Osteocyte (in vitro differentiated cells): ENCODE data around the gene TUBD1. TPM values are rescaled to one million over a fixed set of nuclear protein-coding genes. Genes with fewer than 3 reads are reported as not detected.

Experiments used
- DNase-seq: peaks from one replicate; pipeline ENCODE4 v3.0.0; 2021; ENCODE audit warnings: mixed read lengths; ENCODE audit not compliant: unreplicated experiment; ENCODE audit errors: extremely low spot score
- H3K27ac Mint-ChIP-seq: one replicate; pipeline ENCODE4 v1.8.0; 2021; ENCODE audit warnings: mild to moderate bottlenecking, mixed read lengths; ENCODE audit not compliant: unreplicated experiment
- H3K27me3 Mint-ChIP-seq: one replicate; pipeline ENCODE4 v1.8.0; 2021; ENCODE audit warnings: mixed read lengths; ENCODE audit not compliant: unreplicated experiment
- H3K36me3 Mint-ChIP-seq: one replicate; pipeline ENCODE4 v1.8.0; 2021; ENCODE audit warnings: mixed read lengths; ENCODE audit not compliant: unreplicated experiment
- H3K4me1 Mint-ChIP-seq: one replicate; pipeline ENCODE4 v1.8.0; 2021; ENCODE audit warnings: mixed read lengths; ENCODE audit not compliant: unreplicated experiment
- H3K4me3 Mint-ChIP-seq: one replicate; pipeline ENCODE4 v1.8.0; 2021; ENCODE audit warnings: mild to moderate bottlenecking, moderate library complexity, mixed read lengths; ENCODE audit not compliant: unreplicated experiment
- H3K9me3 Mint-ChIP-seq: one replicate; pipeline ENCODE4 v1.8.0; 2021; ENCODE audit warnings: mixed read lengths; ENCODE audit not compliant: unreplicated experiment
- CTCF ChIP-seq: fragments of 200-600 bp; sonication (generic); IDR thresholded peaks from 2 replicates; pipeline ENCODE4 v1.5.0; 2021; ENCODE audit warnings: antibody characterized with exemption, mild to moderate bottlenecking, moderate library complexity
- total RNA-seq: library from RNA; stranded (reverse); gene quantifications from 2 replicates; pipeline ENCODE4 v1.2.1, GENCODE V29; 2021

The TUBD1 gene
- total RNA-seq, 1 donor from 2014 or later = 6.9 TPM

GRCh38 chr17:59916446-59916845 lies 23.7 kb upstream of the TUBD1 start:
- peaks cover 32% of the 10 kb centered on the region for H3K36me3 Mint-ChIP-seq
- no peak overlapping the region for H3K4me3 Mint-ChIP-seq
- H3K9me3 Mint-ChIP-seq = no peaks in the 10 kb centered on the region
- DNase-seq = no peak
- no peak for TF ChIP-seq CTCF
- no peaks in the 10 kb centered on the region for H3K4me1 Mint-ChIP-seq
- H3K27ac Mint-ChIP-seq = no peak overlapping the region
- H3K27me3 Mint-ChIP-seq = no peaks in the 10 kb centered on the region

GRCh38 chr17:59914274-59914854 lies 21.6 kb upstream of the TUBD1 start:
- H3K27ac Mint-ChIP-seq = no peak overlapping the region
- no peak overlapping the region for H3K4me3 Mint-ChIP-seq
- H3K4me1 Mint-ChIP-seq = no peaks in the 10 kb centered on the region
- peak; percentile 74 for TF ChIP-seq CTCF
- DNase-seq = no peak
- H3K9me3 Mint-ChIP-seq = no peaks in the 10 kb centered on the region
- H3K27me3 Mint-ChIP-seq = no peaks in the 10 kb centered on the region
- H3K36me3 Mint-ChIP-seq = peaks cover 26% of the 10 kb centered on the region

- peaks cover 5% of the 10 kb centered on the region for H3K4me1 Mint-ChIP-seq
These were observed 14.7 kb upstream of the TUBD1 start for GRCh38 chr17:59907467-59907866.

GRCh38 chr17:59903455-59903854 lies 10.7 kb upstream of the TUBD1 start:
- H3K27ac Mint-ChIP-seq = no peak overlapping the region
- DNase-seq = no peak
- H3K4me1 Mint-ChIP-seq = peaks cover 7% of the 10 kb centered on the region
- no peaks in the 10 kb centered on the region for H3K27me3 Mint-ChIP-seq
- H3K36me3 Mint-ChIP-seq = no peaks in the 10 kb centered on the region
- TF ChIP-seq CTCF = no peak
- no peaks in the 10 kb centered on the region for H3K9me3 Mint-ChIP-seq
- no peak overlapping the region for H3K4me3 Mint-ChIP-seq

More at GRCh38 chr17:59907467-59907866, 14.7 kb upstream of the TUBD1 start:
- H3K36me3 Mint-ChIP-seq = peaks cover under 1% of the 10 kb centered on the region
- DNase-seq = no peak
- no peaks in the 10 kb centered on the region for H3K9me3 Mint-ChIP-seq
- H3K4me3 Mint-ChIP-seq = no peak overlapping the region
- no peak for TF ChIP-seq CTCF
- no peaks in the 10 kb centered on the region for H3K27me3 Mint-ChIP-seq
- no peak overlapping the region for H3K27ac Mint-ChIP-seq

GRCh38 chr17:59901604-59902003 lies 8.9 kb upstream of the TUBD1 start:
- no peak for DNase-seq
- Mint-ChIP-seq H3K4me3 (no peak overlapping the region), H3K9me3 (no peaks in the 10 kb centered on the region), H3K27me3 (no peaks in the 10 kb centered on the region), H3K4me1 (peaks cover 9% of the 10 kb centered on the region), H3K27ac (no peak overlapping the region), H3K36me3 (no peaks in the 10 kb centered on the region)
- TF ChIP-seq CTCF = no peak
